ENCODE measurements around the gene YPEL1. TPM values are rescaled to one million over a fixed set of nuclear protein-coding genes. Genes with fewer than 3 reads are reported as not detected.

Gene YPEL1
- total RNA-seq, 1 experiment from 2014 or later = 3.6 TPM

GRCh38 chr22:21766691-21767462 lies 31.3 kb upstream of the YPEL1 start:
- no peak for DNase-seq (ENCODE audit: low spot score)
- no peak for TF ChIP-seq CTCF (conservative IDR thresholded peaks at IDR 0.05; ENCODE audit: low read depth, low read length)
- TF ChIP-seq EZH2 (IDR thresholded peaks at IDR 0.05; ENCODE audit: borderline replicate concordance, low read depth, low read length, poor library complexity, severe bottlenecking) = no peak
- no peaks in the 10 kb centered on the region for H3K4me1 ChIP-seq (ENCODE audit: insufficient read depth, low read length, poor library complexity, severe bottlenecking)
- CTCF ChIA-PET = no interaction called here
- POLR2A ChIA-PET (ENCODE audit: low non-redundant PET) = no interaction called here
- no peaks in the 10 kb centered on the region for H3K9me3 ChIP-seq (ENCODE audit: low read depth, low read length, poor library complexity, severe bottlenecking)
- H3K36me3 ChIP-seq (ENCODE audit: insufficient read depth, low read length, poor library complexity, severe bottlenecking) = peaks cover 63% of the 10 kb centered on the region
- no TSS peak for BruUV-seq (replicated peaks)
- H3K27me3 ChIP-seq (replicated peaks; ENCODE audit: insufficient read depth, low read depth, low read length, poor library complexity) = no peaks in the 10 kb centered on the region
- H3K4me3 ChIP-seq (ENCODE audit: low read depth, low read length, poor library complexity, severe bottlenecking) = no peak overlapping the region
- intact Hi-C loops (cut with micrococcal nuclease; ENCODE audit: unreplicated experiment) = no loop called here
- H3K27ac ChIP-seq (ENCODE audit: low read depth, low read length, poor library complexity, severe bottlenecking) = no peak overlapping the region

DNA sequence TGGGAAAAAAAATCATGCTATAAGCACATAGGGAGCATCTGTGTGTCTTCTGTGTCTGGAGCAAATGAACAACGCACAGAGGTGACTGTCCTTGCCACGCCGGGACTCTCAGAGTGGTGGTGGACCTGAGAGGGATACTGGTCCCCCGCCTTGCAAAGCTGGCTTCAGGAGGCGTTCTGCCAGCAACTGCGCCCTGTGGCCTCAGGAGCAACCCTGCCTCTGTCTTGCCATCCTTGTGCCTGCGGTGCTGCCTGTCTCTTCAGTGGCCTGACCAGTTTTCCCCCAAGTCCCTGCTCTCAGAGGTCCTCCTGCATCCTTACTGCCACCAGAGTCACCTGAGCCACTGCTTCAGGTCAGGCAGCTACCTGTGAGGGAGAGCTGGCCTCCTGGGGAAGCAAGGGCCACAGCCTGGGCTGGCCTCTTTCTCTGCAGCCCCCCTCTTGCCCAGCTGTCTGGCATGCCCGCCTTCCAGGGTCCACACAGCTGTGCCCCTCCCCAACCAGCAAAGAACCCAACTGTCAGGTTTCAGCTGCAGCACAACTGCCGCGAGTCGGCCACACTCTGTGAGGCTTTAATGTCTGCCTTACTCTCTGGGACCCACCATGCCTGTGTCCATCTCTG lies 30.4 kb upstream of the YPEL1 start:
- no peak overlapping the region for H3K27ac ChIP-seq (ENCODE audit: low read depth, low read length, poor library complexity, severe bottlenecking)
- CTCF ChIA-PET = no interaction called here
- intact Hi-C loops (cut with micrococcal nuclease; ENCODE audit: unreplicated experiment) = no loop called here

GRCh38 chr22:21764038-21764804 lies 28.6 kb upstream of the YPEL1 start:
- no peak overlapping the region for H3K27ac ChIP-seq (ENCODE audit: low read depth, low read length, poor library complexity, severe bottlenecking)

More for the DNA sequence above, 30.4 kb upstream of the YPEL1 start:
- H3K4me1 ChIP-seq (ENCODE audit: insufficient read depth, low read length, poor library complexity, severe bottlenecking) = no peaks in the 10 kb centered on the region
- no peak for TF ChIP-seq EZH2 (IDR thresholded peaks at IDR 0.05; ENCODE audit: borderline replicate concordance, low read depth, low read length, poor library complexity, severe bottlenecking)
- POLR2A ChIA-PET (ENCODE audit: low non-redundant PET) = no interaction called here
- DNase-seq (ENCODE audit: low spot score) = no peak
- no TSS peak for BruUV-seq (replicated peaks)
- peaks cover 58% of the 10 kb centered on the region for H3K36me3 ChIP-seq (ENCODE audit: insufficient read depth, low read length, poor library complexity, severe bottlenecking)
- H3K27me3 ChIP-seq (replicated peaks; ENCODE audit: insufficient read depth, low read depth, low read length, poor library complexity) = no peaks in the 10 kb centered on the region
- H3K4me3 ChIP-seq (ENCODE audit: low read depth, low read length, poor library complexity, severe bottlenecking) = no peak overlapping the region
- H3K9me3 ChIP-seq (ENCODE audit: low read depth, low read length, poor library complexity, severe bottlenecking) = no peaks in the 10 kb centered on the region

More at GRCh38 chr22:21764038-21764804, 28.6 kb upstream of the YPEL1 start:
- Histone ChIP-seq H3K9me3 (ENCODE audit: low read depth, low read length, poor library complexity, severe bottlenecking) (no peaks in the 10 kb centered on the region), H3K36me3 (ENCODE audit: insufficient read depth, low read length, poor library complexity, severe bottlenecking) (peaks cover 49% of the 10 kb centered on the region), H3K4me1 (ENCODE audit: insufficient read depth, low read length, poor library complexity, severe bottlenecking) (peaks cover 5% of the 10 kb centered on the region), H3K27me3 (replicated peaks; ENCODE audit: insufficient read depth, low read depth, low read length, poor library complexity) (no peaks in the 10 kb centered on the region), H3K4me3 (ENCODE audit: low read depth, low read length, poor library complexity, severe bottlenecking) (no peak overlapping the region)
- intact Hi-C loops (cut with micrococcal nuclease; ENCODE audit: unreplicated experiment) = loop anchor here (5.0 kb wide), 1 partner anchor 52 kb away; no protein-coding TSS in a partner anchor
- DNase-seq (ENCODE audit: low spot score) = no peak
- no TSS peak for BruUV-seq (replicated peaks)
- no peak for TF ChIP-seq EZH2 (IDR thresholded peaks at IDR 0.05; ENCODE audit: borderline replicate concordance, low read depth, low read length, poor library complexity, severe bottlenecking)
- no peak for TF ChIP-seq CTCF (conservative IDR thresholded peaks at IDR 0.05; ENCODE audit: low read depth, low read length)
- ChIA-PET CTCF (no interaction called here), POLR2A (ENCODE audit: low non-redundant PET) (no interaction called here)

All from A673 (cell line).